Heart left ventricle (tissue), 16 donors: Measurements from ENCODE around the gene AKR1C1. TPM values are rescaled to one million over a fixed set of nuclear protein-coding genes. Genes with fewer than 3 reads are reported as not detected.
A peak's percentile ranks its signal among the peaks of the same experiment; 100 is the strongest.
"Not testable (repeated sequence)": the region's sequence is repeated elsewhere in the genome, so short reads cannot be mapped to it uniquely, and the experiment has no call there.

ENCODE experiments used
- ATAC-seq, 4 donors: fragments of 200-7000 bp; cut with Tn5 transposase; one replicate each; pipeline ENCODE4 v1.9.1; 2020 to 2022; ENCODE audit warnings: moderate library complexity in 4 of 4, mild to moderate bottlenecking in 3 of 4, moderate number of reproducible peaks in 1 of 4
- DNase-seq, 5 donors: peaks; one replicate each; pipeline ENCODE4 v3.0.0-alpha.2; 2020
- H3K27ac ChIP-seq, 12 donors: fragments of 200-600 bp; sonication (generic) in 4 of 12; one replicate each; pipeline versions ENCODE4 v1.5.0 to v1.8.0; 2016 to 2022; ENCODE audit warnings: mild to moderate bottlenecking in 2 of 12
- H3K27me3 ChIP-seq, 9 donors: fragments of 200-600 bp; sonication (generic) in 2 of 9; one replicate each; pipeline versions ENCODE4 v1.5.1 to v1.8.0; 2016 to 2022; ENCODE audit warnings: mild to moderate bottlenecking in 3 of 9
- H3K36me3 ChIP-seq, 9 donors: fragments of 200-600 bp; sonication (generic) in 2 of 9; one replicate each; pipeline versions ENCODE4 v1.5.0 to v1.8.0; 2018 to 2022; ENCODE audit warnings: mild to moderate bottlenecking in 2 of 9
- H3K4me1 ChIP-seq, 12 donors: fragments of 200-600 bp; sonication (generic) in 4 of 12; one replicate each; pipeline versions ENCODE4 v1.5.0 to v1.8.0; 2016 to 2022; ENCODE audit warnings: mild to moderate bottlenecking in 3 of 12
- H3K4me3 ChIP-seq, 12 donors: fragments of 200-600 bp; sonication (generic) in 4 of 12; one replicate each; pipeline versions ENCODE4 v1.5.0 to v1.8.0; 2017 to 2022; ENCODE audit warnings: mild to moderate bottlenecking in 9 of 12, moderate library complexity in 4 of 12
- H3K9me3 ChIP-seq, 12 donors: fragments of 200-600 bp; sonication (generic) in 4 of 12; one replicate each; pipeline versions ENCODE4 v1.5.0 to v1.8.0; 2016 to 2022; ENCODE audit warnings: mild to moderate bottlenecking in 1 of 12
- CTCF ChIP-seq, 12 donors: fragments of 200-600 bp; sonication (generic) in 4 of 12; IDR thresholded peaks; one replicate each; pipeline versions ENCODE4 v1.5.0 to v1.8.0; 2018 to 2022; ENCODE audit warnings: antibody characterized with exemption in 12 of 12, mild to moderate bottlenecking in 5 of 12
- POLR2A ChIP-seq, 2 donors: fragments of 450-650 bp; IDR thresholded peaks; one replicate each; pipeline ENCODE4 v1.6.1; 2017; ENCODE audit warnings: antibody characterized with exemption in 2 of 2, mild to moderate bottlenecking in 2 of 2, moderate library complexity in 2 of 2
- WGBS, 4 donors: extraction: QIAGEN DNeasy Blood & Tissue Kit in 2 of 4; methylation state at CpG; one replicate each; pipeline versions ENCODE4 v1.1.5 to v1.1.7; 2013 to 2018; 5-methylcytosine and 5-hydroxymethylcytosine counted together
- intact Hi-C, 10 donors: fragments of 100-400 bp; cut with DNase I; formaldehyde crosslinking; loops; one replicate each; pipeline versions ENCODE4 v1.11.1 to v1.14.2; 2022
- polyA plus RNA-seq, 2 donors: library from polyadenylated mRNA; stranded (reverse); fragments of 200-250 nt; gene quantifications; one replicate each; pipeline ENCODE4 v1.2.3, GENCODE V29; 2013
- total RNA-seq, 9 donors: library from RNA; depleted of rRNA in 2 of 9; stranded (reverse); fragments of >200 nt in 2 of 9; fragmentation: NEBNext Ultra II Directional in 3 of 9; extraction: Animal tissue kit (Norgen Biotek cat#: 25700) in 3 of 9; gene quantifications; one replicate each; pipeline versions ENCODE4 v1.1.0 to v1.2.4, GENCODE V29; 2016 to 2023
- donor health status: ischemic (EF 13 %, LVEDD 7.1; RV severe dilation, severe dysfunction).
- donor health status: healthy with polysubstance abuse.
- donor health status: DM: no; HTN: yes; CAD: no.
- donor health status: DM: no; HTN: no; CAD: no.
- donor health status: ischemic (EF 25% LVEDD 6.9; RV normal size, moderate dysfunction).
- donor health status: ischemic (EF 25% LVEDD 5.7; RV mildly dilated, moderate dysfunction).
- donor health status: healthy.
- donor health status: DM: yes; HTN: yes; CAD: no.
- donor health status: ischemic (EF 35%, LVEDD 5.7; RV mildly dilated, moderate dysfunction).
- donor health status: nonischemic (EF 11% LVEDD 7.7; RV severe dilation, severe dysfunction).
- donor health status: DM: yes; HTN: yes; CAD: no.
- donor health status: PGD.
- donor health status: ischemic (EF 29% LVEDD 5.4; RV normal size, mild dysfunction).
- donor health status: nonischemic (EF 23%, LVEDD 6.1; RV moderate dilation, normal function).

AKR1C1 gene
- total and polyA plus RNA-seq, 11 donors, result 9.3 to 81.1 (median 16.5) TPM

GRCh38 chr10:4945766-4946717 lies 17.2 kb upstream of the AKR1C1 start:
- Histone ChIP-seq H3K4me3 (no peak overlapping the region), H3K4me1 (peaks cover 0 to 41% (median 15%) of the 10 kb centered on the region in 12 donors), H3K9me3 (no peaks in the 10 kb centered on the region), H3K27ac (peak overlapping the region in 2 of 12 donors; percentile 28 to 44), H3K27me3 (no peaks in the 10 kb centered on the region), H3K36me3 (no peaks in the 10 kb centered on the region)
- intact Hi-C loops, result loop anchor here in 2 of 10 donors (10.0 kb wide), 1 partner anchor 91 kb away; no protein-coding TSS in a partner anchor
- 96 to 100% (median 98%) methylated on average over 2 of the region's 2 CpGs for WGBS, 4 donors
- TF ChIP-seq CTCF (IDR thresholded peaks at IDR 0.05) (no peak), POLR2A (IDR thresholded peaks at IDR 0.05) (no peak)
- no peak for DNase-seq
- no peak for ATAC-seq

GRCh38 chr10:4947039-4947634 lies 16.1 kb upstream of the AKR1C1 start:
- TF ChIP-seq POLR2A (IDR thresholded peaks at IDR 0.05), result no peak
- no peak for TF ChIP-seq CTCF (IDR thresholded peaks at IDR 0.05)
- H3K9me3 ChIP-seq, result no peaks in the 10 kb centered on the region
- H3K4me1 ChIP-seq, result peaks cover 0 to 37% (median 11%) of the 10 kb centered on the region in 12 donors
- H3K27me3 ChIP-seq, result no peaks in the 10 kb centered on the region
- peak overlapping the region in 11 of 12 donors; percentile 28 to 85 (median 55) for H3K27ac ChIP-seq
- DNase-seq, result no peak
- ATAC-seq, result peak in 1 of 4 donors; percentile 25
- no peak overlapping the region for H3K4me3 ChIP-seq
- H3K36me3 ChIP-seq, result no peaks in the 10 kb centered on the region
- intact Hi-C loops, result loop anchor here in 2 of 10 donors (10.0 kb wide), 1 partner anchor 92 kb away; no protein-coding TSS in a partner anchor

GRCh38 chr10:4947635-4948596 lies 15.3 kb upstream of the AKR1C1 start:
- Histone ChIP-seq H3K27me3 (no peaks in the 10 kb centered on the region), H3K4me3 (no peak overlapping the region), H3K36me3 (no peaks in the 10 kb centered on the region), H3K9me3 (no peaks in the 10 kb centered on the region), H3K27ac (peak overlapping the region; percentile 28 to 85 (median 66)), H3K4me1 (peaks cover 0 to 30% (median 4%) of the 10 kb centered on the region in 12 donors)
- intact Hi-C loops, result loop anchor here in 2 of 10 donors (10.0 kb wide), 1 partner anchor 93 kb away; no protein-coding TSS in a partner anchor
- peak; percentile 74 to 95 (median 90) for ATAC-seq
- TF ChIP-seq CTCF (IDR thresholded peaks at IDR 0.05) (no peak), POLR2A (IDR thresholded peaks at IDR 0.05) (no peak)
- peak in 4 of 5 donors; percentile 30 to 48 (median 38) for DNase-seq
- 40 to 72% (median 58%) methylated on average over 5 of the region's 5 CpGs for WGBS, 4 donors

- intact Hi-C loops, H3K27ac ChIP-seq, DNase-seq, ATAC-seq, H3K27me3 ChIP-seq, H3K36me3 ChIP-seq, H3K9me3 ChIP-seq, H3K4me3 ChIP-seq: not testable (repeated sequence)
- peaks cover 0 to 17% (median 2%) of the 10 kb centered on the region in 12 donors for H3K4me1 ChIP-seq
- 51 to 60% (median 55%) methylated on average over 5 of the region's 5 CpGs for WGBS, 4 donors
These were observed 11.6 kb upstream of the AKR1C1 start for GRCh38 chr10:4951512-4952162.
